Endothelial cell of umbilical vein (primary cell): ENCODE results near the gene SLC8A2. TPM values are rescaled to one million over a fixed set of nuclear protein-coding genes. Genes with fewer than 3 reads are reported as not detected.

Experiments
- BruUV-seq: library from RNA; stranded (reverse); fragments of 400-500 nt; replicated peaks from 2 replicates; lab custom pipeline; 2021; lab: Mats Ljungman, UMichigan
- CTCF ChIA-PET: fragments of 300-600, 350-600 bp; sonication (Branson Sonifier 250); formaldehyde crosslinking; loops from one replicate; lab custom pipeline; 2021; ENCODE audit warnings: antibody characterized with exemption, inconsistent platforms; lab: Charles Lee
- POLR2A ChIA-PET: fragments of 300-600, 350-600 bp; sonication (Branson Sonifier 250); formaldehyde crosslinking; loops from one replicate; lab custom pipeline; 2021; ENCODE audit warnings: antibody characterized with exemption, inconsistent platforms; lab: Charles Lee
- DNase-seq: peaks from one replicate; pipeline ENCODE4 v3.0.0-alpha.2; 2011; ENCODE audit warnings: low read depth, low spot score
- FAIRE-seq: peaks from 2 replicates; lab custom pipeline; 2011; peaks lifted over from hg19 to GRCh38; lab: Jason Lieb, UNC
- H2AFZ ChIP-seq: 2 replicates; pipeline ENCODE4 v1.6.0; 2012; ENCODE audit warnings: low read depth, low read length, control low read depth, inconsistent platforms
- H3K27ac ChIP-seq: 2 replicates; pipeline ENCODE4 v1.5.1; 2011; ENCODE audit warnings: low read depth, mild to moderate bottlenecking, control low read depth, low read length, moderate library complexity; ENCODE audit not compliant: insufficient read depth
- H3K27me3 ChIP-seq, 2 experiments: 2 replicates each; pipeline versions ENCODE4 v1.6.0 to v1.6.1; 2011; ENCODE audit warnings: low read length in 2 of 2, mixed read lengths in 1 of 2; ENCODE audit not compliant: control insufficient read depth in 2 of 2, insufficient read depth in 2 of 2
- H3K36me3 ChIP-seq, 2 experiments: 2 replicates in 1 of 2; 3 replicates in 1 of 2; pipeline ENCODE4 v1.5.1; 2011; ENCODE audit warnings: low read length in 2 of 2, mild to moderate bottlenecking in 1 of 2, moderate library complexity in 1 of 2; ENCODE audit not compliant: control insufficient read depth in 2 of 2, insufficient read depth in 2 of 2; ENCODE audit errors: extremely low read depth in 1 of 2
- H3K4me1 ChIP-seq: 3 replicates; pipeline ENCODE4 v1.5.1; 2011; ENCODE audit warnings: mild to moderate bottlenecking, low read length; ENCODE audit not compliant: control insufficient read depth, insufficient read depth; ENCODE audit errors: extremely low read depth
- H3K4me2 ChIP-seq: 2 replicates; pipeline ENCODE4 v1.6.1; 2011; ENCODE audit warnings: low read length, control low read depth, mixed read lengths; ENCODE audit not compliant: insufficient read depth
- H3K4me3 ChIP-seq, 3 experiments: fragments of 200-600 bp in 1 of 3; sonication (generic), shearing (Covaris generic) in 1 of 3; replicated peaks in 1 of 3; 2 replicates each; pipeline ENCODE4 v1.5.1; 2011 to 2016; ENCODE audit warnings: control low read depth in 3 of 3, low read length in 3 of 3, mild to moderate bottlenecking in 2 of 3, inconsistent platforms in 1 of 3, low read depth in 1 of 3, moderate library complexity in 1 of 3; ENCODE audit not compliant: insufficient read depth in 1 of 3
- H3K79me2 ChIP-seq: 2 replicates; pipeline ENCODE4 v1.6.0; 2012; ENCODE audit warnings: low read length, inconsistent platforms; ENCODE audit not compliant: control insufficient read depth, insufficient read depth
- H3K9ac ChIP-seq: replicated peaks from 2 replicates; pipeline ENCODE3; 2011; ENCODE audit warnings: low read length, control low read depth; ENCODE audit not compliant: insufficient read depth; ENCODE audit errors: extremely low read depth
- H3K9me1 ChIP-seq: replicated peaks from 3 replicates; pipeline ENCODE4 v1.6.0; 2011; ENCODE audit warnings: mild to moderate bottlenecking, low read length; ENCODE audit not compliant: control insufficient read depth, insufficient read depth; ENCODE audit errors: extremely low read depth
- H3K9me3 ChIP-seq: replicated peaks from 2 replicates; pipeline ENCODE4 v1.5.1; 2012; ENCODE audit warnings: low read length, inconsistent platforms; ENCODE audit not compliant: control insufficient read depth, insufficient read depth
- H4K20me1 ChIP-seq: replicated peaks from 2 replicates; pipeline ENCODE3; 2011; ENCODE audit warnings: mild to moderate bottlenecking, low read length; ENCODE audit not compliant: control insufficient read depth, insufficient read depth; ENCODE audit errors: extremely low read depth
- EZH2 ChIP-seq: IDR thresholded peaks from 2 replicates; pipeline ENCODE4 v1.6.1; 2012; ENCODE audit warnings: borderline replicate concordance, low read depth, mild to moderate bottlenecking, moderate library complexity, low read length, inconsistent platforms; ENCODE audit not compliant: severe bottlenecking
- FOS ChIP-seq: IDR thresholded peaks from 2 replicates; pipeline ENCODE4 v1.6.1; 2011; ENCODE audit warnings: mild to moderate bottlenecking, low read length, moderate library complexity, borderline replicate concordance; ENCODE audit not compliant: insufficient read depth
- GATA2 ChIP-seq: IDR thresholded peaks from 2 replicates; pipeline ENCODE4 v1.7.0; 2011; ENCODE audit warnings: low read depth, mild to moderate bottlenecking, moderate library complexity, mixed read lengths, low read length; ENCODE audit not compliant: insufficient read length, insufficient read depth
- JUN ChIP-seq: IDR thresholded peaks from 2 replicates; pipeline ENCODE4 v1.6.1; 2011; ENCODE audit warnings: borderline replicate concordance, low read depth; ENCODE audit not compliant: insufficient read length, insufficient read depth
- MYC ChIP-seq: IDR thresholded peaks from one replicate; pipeline ENCODE4 v1.6.1; 2011; ENCODE audit warnings: mild to moderate bottlenecking, low read depth, low read length
- POLR2A ChIP-seq: IDR thresholded peaks from 2 replicates; pipeline ENCODE4 v1.6.1; 2012; ENCODE audit warnings: low read depth, mild to moderate bottlenecking, control low read depth, low read length
- POLR2AphosphoS5 ChIP-seq: IDR thresholded peaks from 2 replicates; pipeline ENCODE4 v1.6.1; 2012; ENCODE audit warnings: low read depth, mild to moderate bottlenecking, control low read depth, low read length, moderate library complexity; ENCODE audit not compliant: insufficient read depth
- dilution Hi-C: fragments of 300-500 bp; cut with MboI; formaldehyde crosslinking; loops from one replicate; pipeline ENCODE4 v1.15.0; 2019; ENCODE audit warnings: low sequenced_read_pairs; ENCODE audit not compliant: extremely low pct_ligation_motif_present
- intact Hi-C: fragments of 100-400 bp; cut with micrococcal nuclease; formaldehyde crosslinking; loops from one replicate; pipeline ENCODE4 v1.10.0; 2022
- polyA plus RNA-seq, 4 experiments: library from polyadenylated mRNA; depleted of rRNA in 3 of 4; stranded (reverse) in 3 of 4; unstranded in 1 of 4; fragments of >200 nt; gene quantifications; 2 replicates each; pipeline versions ENCODE4 v1.2.1 to v1.2.3, GENCODE V29; 2011 to 2012; ENCODE audit warnings: missing spikeins in 1 of 4
- total RNA-seq: library from RNA; stranded (reverse); gene quantifications from 2 replicates; pipeline ENCODE4 v1.2.3, GENCODE V29; 2021
- TF ChIP-seq, protein P1 (sequence below): IDR thresholded peaks from 2 replicates; pipeline ENCODE4 v1.6.1; 2011; ENCODE audit not compliant: insufficient read depth, insufficient read length
- TF ChIP-seq, protein P2 (sequence below), 2 donors: IDR thresholded peaks; 1 replicate in 1 of 2; 2 replicates in 1 of 2; pipeline ENCODE4 v1.5.1; 2011; ENCODE audit warnings: low read length in 2 of 2, mild to moderate bottlenecking in 2 of 2, moderate library complexity in 2 of 2, control low read depth in 1 of 2, inconsistent platforms in 1 of 2, low read depth in 1 of 2; ENCODE audit not compliant: insufficient read depth in 1 of 2; ENCODE audit errors: extremely low read depth in 1 of 2

The SLC8A2 gene
- total and polyA plus RNA-seq, 2 donors (not counting 3 experiments of a cell fraction or from before 2014, with no cell fraction given): not detected

DNA sequence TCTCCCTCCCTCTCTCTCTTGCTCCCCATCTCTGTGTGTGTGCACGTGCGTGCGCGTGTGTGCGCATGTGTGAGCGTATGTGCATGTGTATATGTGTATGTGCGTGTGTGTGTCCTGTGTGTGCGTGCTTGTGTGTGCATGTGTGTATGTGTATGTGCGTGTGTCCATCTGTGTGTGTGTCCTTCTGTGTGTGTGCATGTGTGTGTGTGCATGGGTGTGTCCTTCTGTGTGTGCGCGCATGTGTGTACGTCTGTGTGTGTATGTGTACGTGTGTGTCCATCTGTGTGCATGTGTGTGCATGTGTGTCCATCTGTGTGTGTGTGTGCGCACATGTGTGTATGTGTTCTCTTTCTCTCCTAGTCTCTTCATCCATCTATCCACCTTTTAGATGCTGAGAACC is 12.2 kb downstream of the SLC8A2 start:
- H3K9me1 ChIP-seq: no peaks in the 10 kb centered on the region
- FAIRE-seq: no peak
- H4K20me1 ChIP-seq: no peaks in the 10 kb centered on the region
- H3K27me3 ChIP-seq: peaks cover 44 to 45% of the 10 kb centered on the region in 2 experiments
- ChIA-PET CTCF (no interaction called here), POLR2A (no interaction called here)
- intact Hi-C loops: no loop called here
- no peak overlapping the region for H3K4me3 ChIP-seq
- no peak overlapping the region for H2AFZ ChIP-seq
- DNase-seq: no peak
- no peaks in the 10 kb centered on the region for H3K79me2 ChIP-seq
- no peak overlapping the region for H3K9ac ChIP-seq
- no peak overlapping the region for H3K4me2 ChIP-seq
- dilution Hi-C loops: no loop called here
- H3K4me1 ChIP-seq: no peaks in the 10 kb centered on the region
- TF ChIP-seq MYC (no peak), POLR2AphosphoS5 (no peak), EZH2 (no peak), FOS (no peak), JUN (no peak), GATA2 (no peak), POLR2A (no peak)
- TF ChIP-seq, protein P1, sequence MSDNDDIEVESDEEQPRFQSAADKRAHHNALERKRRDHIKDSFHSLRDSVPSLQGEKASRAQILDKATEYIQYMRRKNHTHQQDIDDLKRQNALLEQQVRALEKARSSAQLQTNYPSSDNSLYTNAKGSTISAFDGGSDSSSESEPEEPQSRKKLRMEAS: no peak
- TF ChIP-seq, protein P2, sequence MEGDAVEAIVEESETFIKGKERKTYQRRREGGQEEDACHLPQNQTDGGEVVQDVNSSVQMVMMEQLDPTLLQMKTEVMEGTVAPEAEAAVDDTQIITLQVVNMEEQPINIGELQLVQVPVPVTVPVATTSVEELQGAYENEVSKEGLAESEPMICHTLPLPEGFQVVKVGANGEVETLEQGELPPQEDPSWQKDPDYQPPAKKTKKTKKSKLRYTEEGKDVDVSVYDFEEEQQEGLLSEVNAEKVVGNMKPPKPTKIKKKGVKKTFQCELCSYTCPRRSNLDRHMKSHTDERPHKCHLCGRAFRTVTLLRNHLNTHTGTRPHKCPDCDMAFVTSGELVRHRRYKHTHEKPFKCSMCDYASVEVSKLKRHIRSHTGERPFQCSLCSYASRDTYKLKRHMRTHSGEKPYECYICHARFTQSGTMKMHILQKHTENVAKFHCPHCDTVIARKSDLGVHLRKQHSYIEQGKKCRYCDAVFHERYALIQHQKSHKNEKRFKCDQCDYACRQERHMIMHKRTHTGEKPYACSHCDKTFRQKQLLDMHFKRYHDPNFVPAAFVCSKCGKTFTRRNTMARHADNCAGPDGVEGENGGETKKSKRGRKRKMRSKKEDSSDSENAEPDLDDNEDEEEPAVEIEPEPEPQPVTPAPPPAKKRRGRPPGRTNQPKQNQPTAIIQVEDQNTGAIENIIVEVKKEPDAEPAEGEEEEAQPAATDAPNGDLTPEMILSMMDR (IDR thresholded peaks at IDR 0.05; ENCODE audit: extremely low read depth in 1 of 2, insufficient read depth in 1 of 2, low read depth in 1 of 2, low read length in 2 of 2): no peak
- no peak overlapping the region for H3K27ac ChIP-seq
- no peaks in the 10 kb centered on the region for H3K9me3 ChIP-seq
- H3K36me3 ChIP-seq: no peaks in the 10 kb centered on the region
- no TSS peak for BruUV-seq
